Measurements from ENCODE around the gene CCDC170.

- TF ChIP-seq CTCF (IDR thresholded peaks at IDR 0.05) (no peak), POLR2A (IDR thresholded peaks at IDR 0.05) (no peak)
Observed at GRCh38 chr6:151624900-151625536, 131.2 kb downstream of the CCDC170 start.

Data from Peyer's patch (tissue), 4 donors.